Measurements from ENCODE around the gene NF1.
"Not testable (repeated sequence)": the region's sequence is repeated elsewhere in the genome, so short reads cannot be mapped to it uniquely, and the experiment has no call there.

DNA sequence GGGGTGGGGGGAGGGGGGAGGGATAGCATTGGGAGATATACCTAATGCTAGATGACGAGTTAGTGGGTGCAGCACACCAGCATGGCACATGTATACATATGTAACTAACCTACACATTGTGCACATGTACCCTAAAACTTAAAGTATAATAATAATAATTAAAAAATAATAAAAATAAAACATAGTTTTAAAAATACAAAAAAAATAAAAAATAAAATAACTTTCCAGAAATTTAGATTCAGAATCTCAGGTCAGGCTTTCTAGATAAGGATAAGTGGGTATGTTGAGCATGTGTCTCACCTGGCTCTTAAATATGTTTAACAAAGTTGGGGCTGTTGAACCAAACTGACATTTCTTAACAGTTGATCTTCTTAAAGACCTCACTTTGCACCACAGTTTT is 193.2 kb downstream of the NF1 start:
- TF ChIP-seq, protein P1, sequence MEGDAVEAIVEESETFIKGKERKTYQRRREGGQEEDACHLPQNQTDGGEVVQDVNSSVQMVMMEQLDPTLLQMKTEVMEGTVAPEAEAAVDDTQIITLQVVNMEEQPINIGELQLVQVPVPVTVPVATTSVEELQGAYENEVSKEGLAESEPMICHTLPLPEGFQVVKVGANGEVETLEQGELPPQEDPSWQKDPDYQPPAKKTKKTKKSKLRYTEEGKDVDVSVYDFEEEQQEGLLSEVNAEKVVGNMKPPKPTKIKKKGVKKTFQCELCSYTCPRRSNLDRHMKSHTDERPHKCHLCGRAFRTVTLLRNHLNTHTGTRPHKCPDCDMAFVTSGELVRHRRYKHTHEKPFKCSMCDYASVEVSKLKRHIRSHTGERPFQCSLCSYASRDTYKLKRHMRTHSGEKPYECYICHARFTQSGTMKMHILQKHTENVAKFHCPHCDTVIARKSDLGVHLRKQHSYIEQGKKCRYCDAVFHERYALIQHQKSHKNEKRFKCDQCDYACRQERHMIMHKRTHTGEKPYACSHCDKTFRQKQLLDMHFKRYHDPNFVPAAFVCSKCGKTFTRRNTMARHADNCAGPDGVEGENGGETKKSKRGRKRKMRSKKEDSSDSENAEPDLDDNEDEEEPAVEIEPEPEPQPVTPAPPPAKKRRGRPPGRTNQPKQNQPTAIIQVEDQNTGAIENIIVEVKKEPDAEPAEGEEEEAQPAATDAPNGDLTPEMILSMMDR (IDR thresholded peaks at IDR 0.05), result not testable (repeated sequence)
- TF ChIP-seq POLR2A (IDR thresholded peaks at IDR 0.05), result not testable (repeated sequence)

All from Peyer's patch (tissue), 4 donors.